Smooth muscle cell (in vitro differentiated cells): Measurements from ENCODE around the gene FCGR3B. TPM values are rescaled to one million over a fixed set of nuclear protein-coding genes. Genes with fewer than 3 reads are reported as not detected.
"Not testable (repeated sequence)": the region's sequence is repeated elsewhere in the genome, so short reads cannot be mapped to it uniquely, and the experiment has no call there.

ENCODE experiments used
- DNase-seq: peaks from one replicate; lab custom pipeline; 2025; ENCODE audit not compliant: unreplicated experiment; lab: John Stamatoyannopoulos, UW
- H2AFZ ChIP-seq: fragments of 200-600 bp; sonication (generic); 2 replicates; pipeline ENCODE4 v1.6.0; 2016; ENCODE audit warnings: antibody characterized with exemption, low read depth, mild to moderate bottlenecking
- H3F3A ChIP-seq: fragments of 200-600 bp; sonication (generic); 2 replicates; pipeline ENCODE4 v1.6.0; 2017; ENCODE audit warnings: antibody characterized with exemption, low read depth
- H3K27ac ChIP-seq: fragments of 200-600 bp; sonication (generic); 2 replicates; pipeline ENCODE4 v1.5.1; 2016; ENCODE audit warnings: low read depth, mild to moderate bottlenecking
- H3K27me3 ChIP-seq: fragments of 200-600 bp; sonication (generic); 2 replicates; pipeline ENCODE4 v1.6.1; 2016; ENCODE audit warnings: low read depth, mild to moderate bottlenecking
- H3K36me3 ChIP-seq: fragments of 200-600 bp; sonication (generic); 2 replicates; pipeline ENCODE4 v1.5.1; 2016; ENCODE audit warnings: low read depth
- H3K4me1 ChIP-seq: fragments of 200-600 bp; sonication (generic); 2 replicates; pipeline ENCODE4 v1.5.1; 2016; ENCODE audit warnings: low read depth
- H3K4me2 ChIP-seq: fragments of 200-600 bp; sonication (generic); 2 replicates; pipeline ENCODE4 v1.6.0; 2016; ENCODE audit warnings: mild to moderate bottlenecking
- H3K4me3 ChIP-seq: fragments of 200-600 bp; sonication (generic); 2 replicates; pipeline ENCODE4 v1.5.1; 2016; ENCODE audit warnings: mild to moderate bottlenecking
- H3K79me2 ChIP-seq: fragments of 200-600 bp; sonication (generic); 2 replicates; pipeline ENCODE4 v1.6.0; 2016; ENCODE audit warnings: low read depth, mild to moderate bottlenecking
- H3K9ac ChIP-seq: fragments of 200-600 bp; sonication (generic); 2 replicates; pipeline ENCODE4 v1.6.0; 2016; ENCODE audit warnings: low read depth
- H3K9me3 ChIP-seq: fragments of 200-600 bp; sonication (generic); replicated peaks from 2 replicates; pipeline ENCODE4 v1.5.1; 2016; ENCODE audit warnings: low read depth
- H4K20me1 ChIP-seq: fragments of 200-600 bp; sonication (generic); 2 replicates; pipeline ENCODE4 v1.6.0; 2016; ENCODE audit warnings: low read depth
- WGBS: methylation state at CpG from one replicate; pipeline ENCODE4 v1.1.7; 2016; ENCODE audit warnings: low lambda C conversion rate; 5-methylcytosine and 5-hydroxymethylcytosine counted together
- polyA plus RNA-seq: library from polyadenylated mRNA; unstranded; fragments of >200 nt; fragmentation: Nextera tagmentation; extraction: Ambion mirVana; gene quantifications from 2 replicates; pipeline ENCODE4 v1.2.1, GENCODE V29; 2016
- total RNA-seq: library from RNA; depleted of rRNA; stranded (reverse); fragments of >200 nt; gene quantifications from 2 replicates; pipeline ENCODE4 v1.2.3, GENCODE V29; 2014
- TF ChIP-seq, protein P1 (sequence below): fragments of 200-600 bp; sonication (generic); IDR thresholded peaks from 2 replicates; pipeline ENCODE4 v1.5.1; 2017; ENCODE audit warnings: borderline replicate concordance, mild to moderate bottlenecking, antibody characterized with exemption; ENCODE audit not compliant: insufficient read depth, poor library complexity, severe bottlenecking

Gene FCGR3B
- total and polyA plus RNA-seq, 2 experiments from 2014 or later = 1.8 TPM; not detected in 1

DNA sequence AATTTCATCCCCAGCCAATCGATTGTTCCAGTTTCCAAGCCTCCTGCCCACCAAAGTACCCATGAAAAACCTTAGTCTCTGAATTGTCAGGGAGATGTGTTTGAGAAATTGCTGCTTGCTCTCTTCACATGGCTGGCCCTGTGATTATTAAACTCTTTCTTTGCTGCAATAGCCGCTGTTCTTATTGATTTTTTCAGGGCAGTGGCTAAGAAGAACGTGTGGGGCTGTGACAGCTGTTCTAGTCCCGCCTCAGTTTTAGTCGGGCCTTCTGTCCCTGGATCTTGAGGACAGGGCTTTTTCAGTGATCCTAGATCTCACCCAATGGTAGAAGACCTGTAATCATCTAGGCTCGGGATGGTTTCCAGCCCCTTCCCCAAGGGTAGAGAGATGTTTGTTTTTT is 23.0 kb upstream of the FCGR3B start:
- not testable (repeated sequence) for H3K9ac ChIP-seq, H3K4me2 ChIP-seq, H3K9me3 ChIP-seq, H3K79me2 ChIP-seq, H2AFZ ChIP-seq, H3K4me3 ChIP-seq, H3F3A ChIP-seq, DNase-seq, H3K27ac ChIP-seq, H3K36me3 ChIP-seq, H3K4me1 ChIP-seq, H3K27me3 ChIP-seq, H4K20me1 ChIP-seq
- 80% methylated on average over 6 of the region's 6 CpGs for WGBS

DNA sequence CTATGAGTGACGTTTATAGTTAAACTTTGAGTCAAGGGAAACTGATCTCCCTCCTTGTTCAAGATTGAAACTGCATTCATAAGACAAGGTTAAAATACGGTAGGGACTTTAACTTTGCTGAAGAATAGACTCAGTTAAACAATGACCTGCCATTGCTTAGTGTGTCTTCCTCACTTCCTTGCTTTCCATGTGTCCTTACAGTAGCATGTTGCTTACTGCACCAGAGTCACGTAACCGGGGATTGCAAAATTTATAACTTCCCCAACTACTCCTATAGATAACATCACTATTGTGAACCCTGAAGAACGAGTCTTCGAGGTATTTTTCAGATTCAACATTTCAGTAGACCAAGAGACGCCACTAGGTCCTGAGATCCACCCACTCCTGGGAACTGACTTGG is 22.6 kb upstream of the FCGR3B start:
- not testable (repeated sequence) for H3K4me2 ChIP-seq, H2AFZ ChIP-seq, H3K4me3 ChIP-seq, DNase-seq, H3K9me3 ChIP-seq, H3K79me2 ChIP-seq, H3K36me3 ChIP-seq, H3K4me1 ChIP-seq, H3K27ac ChIP-seq, H3F3A ChIP-seq, H4K20me1 ChIP-seq, H3K27me3 ChIP-seq, H3K9ac ChIP-seq
- 88% methylated on average over 2 of the region's 7 CpGs for WGBS

DNA sequence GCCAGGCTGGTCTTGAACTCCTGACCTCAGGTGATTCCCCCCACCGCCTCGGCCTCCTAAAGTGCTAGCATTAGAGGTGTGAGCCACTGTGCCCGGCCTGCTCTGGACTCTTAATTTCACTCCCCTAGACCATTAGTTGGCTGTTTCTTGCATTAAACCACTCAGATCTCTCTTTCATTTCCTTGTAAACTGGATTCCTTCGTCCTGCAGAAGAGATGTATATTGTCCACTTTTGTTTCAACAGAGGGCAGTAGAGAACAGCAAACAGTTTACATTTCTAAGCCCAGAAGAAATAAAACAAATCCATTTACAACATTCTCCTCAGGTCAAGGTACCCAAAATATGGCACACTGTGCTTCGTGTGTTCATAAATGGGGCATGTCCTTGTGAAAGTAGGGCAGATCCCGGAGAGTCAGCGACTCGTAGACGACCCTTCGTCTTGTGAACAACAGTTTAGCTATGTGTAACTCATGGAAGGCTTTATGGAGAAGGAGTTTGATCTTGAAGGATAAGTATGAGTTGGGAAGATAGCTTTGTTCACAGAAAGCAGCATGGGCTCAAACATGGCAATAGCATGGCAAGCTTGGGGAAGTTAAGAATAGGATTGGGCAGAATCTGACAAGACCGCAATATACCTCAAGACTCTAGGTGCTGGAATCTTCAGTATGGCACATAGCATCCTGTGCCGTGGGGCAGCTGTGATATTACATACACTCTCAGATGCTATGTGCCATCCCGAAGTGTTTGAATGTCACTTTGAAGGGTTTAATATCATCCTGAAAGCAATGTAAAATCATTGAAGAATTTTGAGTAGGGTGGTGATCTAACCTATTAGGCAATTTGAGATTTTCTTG is 16.8 kb upstream of the FCGR3B start:
- H3K27ac ChIP-seq, H2AFZ ChIP-seq, DNase-seq, H3K9me3 ChIP-seq, H3F3A ChIP-seq, H3K36me3 ChIP-seq, H3K4me1 ChIP-seq, H3K9ac ChIP-seq, H3K4me3 ChIP-seq, H3K79me2 ChIP-seq, H3K27me3 ChIP-seq, H4K20me1 ChIP-seq, H3K4me2 ChIP-seq: not testable (repeated sequence)
- TF ChIP-seq, protein P1, sequence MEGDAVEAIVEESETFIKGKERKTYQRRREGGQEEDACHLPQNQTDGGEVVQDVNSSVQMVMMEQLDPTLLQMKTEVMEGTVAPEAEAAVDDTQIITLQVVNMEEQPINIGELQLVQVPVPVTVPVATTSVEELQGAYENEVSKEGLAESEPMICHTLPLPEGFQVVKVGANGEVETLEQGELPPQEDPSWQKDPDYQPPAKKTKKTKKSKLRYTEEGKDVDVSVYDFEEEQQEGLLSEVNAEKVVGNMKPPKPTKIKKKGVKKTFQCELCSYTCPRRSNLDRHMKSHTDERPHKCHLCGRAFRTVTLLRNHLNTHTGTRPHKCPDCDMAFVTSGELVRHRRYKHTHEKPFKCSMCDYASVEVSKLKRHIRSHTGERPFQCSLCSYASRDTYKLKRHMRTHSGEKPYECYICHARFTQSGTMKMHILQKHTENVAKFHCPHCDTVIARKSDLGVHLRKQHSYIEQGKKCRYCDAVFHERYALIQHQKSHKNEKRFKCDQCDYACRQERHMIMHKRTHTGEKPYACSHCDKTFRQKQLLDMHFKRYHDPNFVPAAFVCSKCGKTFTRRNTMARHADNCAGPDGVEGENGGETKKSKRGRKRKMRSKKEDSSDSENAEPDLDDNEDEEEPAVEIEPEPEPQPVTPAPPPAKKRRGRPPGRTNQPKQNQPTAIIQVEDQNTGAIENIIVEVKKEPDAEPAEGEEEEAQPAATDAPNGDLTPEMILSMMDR = peak; percentile 59
- WGBS = 66% methylated on average over 11 of the region's 13 CpGs

DNA sequence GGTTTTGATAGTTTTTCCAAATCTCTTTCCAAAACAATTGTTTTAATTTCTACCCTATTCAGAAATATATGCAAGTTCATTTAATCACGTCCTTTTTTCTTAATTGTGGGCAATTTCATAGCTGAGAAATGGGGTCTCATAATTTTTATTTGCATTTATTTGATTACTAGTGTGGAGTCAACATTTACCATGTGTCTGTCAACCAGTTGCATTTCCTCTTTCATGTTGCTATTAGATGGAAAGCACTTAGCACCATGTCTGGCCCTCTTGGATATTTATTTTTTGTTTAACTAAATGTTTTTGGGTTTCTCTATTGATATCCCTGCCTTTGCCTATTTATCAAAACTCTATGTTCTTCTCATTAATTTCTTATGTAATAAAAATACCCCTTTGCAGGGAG is 13.9 kb upstream of the FCGR3B start:
- not testable (repeated sequence) for H3K4me2 ChIP-seq, H3K4me3 ChIP-seq, H2AFZ ChIP-seq, H3F3A ChIP-seq, H3K36me3 ChIP-seq, H3K27me3 ChIP-seq, H4K20me1 ChIP-seq, H3K9me3 ChIP-seq, H3K79me2 ChIP-seq, H3K4me1 ChIP-seq, H3K27ac ChIP-seq, DNase-seq, H3K9ac ChIP-seq
- 64% methylated on average over 1 of the region's 1 CpG for WGBS

DNA sequence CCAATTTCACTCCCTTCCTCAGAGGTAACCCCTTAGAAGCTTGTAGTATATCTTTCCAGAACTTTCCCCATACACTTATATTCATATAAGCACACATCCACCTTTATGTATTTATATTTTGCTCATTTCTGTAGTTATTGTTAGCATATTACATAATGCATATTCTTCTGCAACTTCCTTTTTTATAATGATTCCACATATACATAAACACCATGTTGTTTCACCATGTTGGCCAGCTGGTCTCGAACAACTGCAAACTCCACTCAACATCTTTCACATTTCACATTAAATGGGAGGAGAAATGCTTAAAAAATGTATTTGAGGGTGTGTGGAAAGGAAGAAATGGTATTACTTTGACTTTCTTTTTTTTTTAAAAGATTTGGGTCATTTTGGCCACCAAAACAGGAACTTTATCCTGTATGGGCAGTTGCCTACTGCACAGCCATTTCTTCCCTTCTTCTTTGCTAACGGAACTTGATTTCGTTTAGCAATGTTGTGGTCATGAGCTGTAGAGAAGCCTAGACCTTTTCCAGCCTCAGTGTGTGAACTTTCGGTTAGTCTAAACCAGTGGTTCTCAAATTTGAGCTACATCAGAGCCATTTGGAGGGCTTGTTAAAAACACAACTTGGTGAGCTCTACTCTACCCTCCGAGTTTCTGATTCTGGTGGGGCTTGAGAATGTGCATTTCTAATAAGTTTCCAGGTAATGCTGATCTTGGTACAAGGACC is 12.7 kb upstream of the FCGR3B start:
- not testable (repeated sequence) for H3K36me3 ChIP-seq, H4K20me1 ChIP-seq, H2AFZ ChIP-seq, H3K27ac ChIP-seq, H3K9me3 ChIP-seq, H3F3A ChIP-seq, H3K9ac ChIP-seq, H3K4me3 ChIP-seq, DNase-seq, H3K79me2 ChIP-seq, H3K4me2 ChIP-seq, H3K27me3 ChIP-seq, H3K4me1 ChIP-seq
- 92% methylated on average over 5 of the region's 5 CpGs for WGBS

DNA sequence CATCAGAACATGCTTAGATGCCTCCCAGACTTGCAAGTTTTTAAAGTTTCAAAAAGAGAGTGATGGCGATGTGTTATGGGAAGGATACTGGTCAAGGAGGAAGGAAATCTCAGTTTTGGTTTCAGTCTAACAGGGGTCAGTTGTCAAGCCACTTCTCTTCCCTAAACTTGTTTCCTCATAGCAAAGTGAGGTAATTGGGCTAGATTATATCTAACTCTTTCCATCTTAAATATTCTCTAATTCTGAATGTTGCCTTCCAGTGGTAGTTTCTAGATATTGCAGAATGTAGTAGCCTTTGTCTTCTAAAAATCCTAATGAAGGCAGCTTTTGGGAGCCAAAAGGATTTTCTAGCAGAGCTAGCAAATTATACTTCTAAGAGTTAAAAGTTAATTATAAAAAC is 11.7 kb upstream of the FCGR3B start:
- DNase-seq = not testable (repeated sequence)

DNA sequence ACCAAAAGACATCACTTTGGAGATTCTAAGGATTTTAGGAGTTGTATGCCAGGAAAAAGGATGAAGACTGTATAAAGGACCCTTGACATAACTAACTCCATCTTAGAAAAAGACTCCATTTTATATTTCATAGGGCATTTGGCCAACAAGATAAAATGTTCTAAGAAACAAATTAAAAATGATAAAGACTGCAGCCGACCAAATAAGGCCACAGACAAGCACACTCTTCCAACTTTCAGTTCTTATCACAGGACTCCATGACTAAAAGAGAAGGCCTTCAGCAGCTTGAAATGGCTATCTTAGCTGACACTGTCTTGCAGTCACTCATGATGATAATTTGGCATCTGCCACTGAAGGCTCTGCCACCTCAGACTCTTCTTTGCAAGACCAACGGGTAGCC is 8.2 kb upstream of the FCGR3B start:
- H3K4me3 ChIP-seq, H3K9me3 ChIP-seq, DNase-seq, H3K27me3 ChIP-seq, H3K79me2 ChIP-seq, H3K27ac ChIP-seq, H3K4me1 ChIP-seq, H4K20me1 ChIP-seq, H3K4me2 ChIP-seq, H3K9ac ChIP-seq, H3F3A ChIP-seq, H2AFZ ChIP-seq, H3K36me3 ChIP-seq: not testable (repeated sequence)
- WGBS = 77% methylated on average over 2 of the region's 2 CpGs

More for the DNA sequence above, 11.7 kb upstream of the FCGR3B start:
- not testable (repeated sequence) for H3K4me3 ChIP-seq, H3K4me1 ChIP-seq, H3F3A ChIP-seq, H3K9me3 ChIP-seq, H2AFZ ChIP-seq, H3K27me3 ChIP-seq, H3K4me2 ChIP-seq, H3K9ac ChIP-seq, H3K79me2 ChIP-seq, H3K36me3 ChIP-seq, H3K27ac ChIP-seq, H4K20me1 ChIP-seq
- WGBS = 89% methylated on average over 1 of the region's 1 CpG
